GM13977 (cell line): Measurements from ENCODE around the gene ARHGAP19.

Experiments
- DNase-seq: peaks from one replicate; pipeline ENCODE4 v3.0.0; 2012; ENCODE audit warnings: low spot score
- CTCF ChIP-seq: IDR thresholded peaks from 2 replicates; pipeline ENCODE4 v1.5.1; 2012; ENCODE audit warnings: mild to moderate bottlenecking, control low read depth; ENCODE audit not compliant: insufficient read depth; ENCODE audit errors: extremely low read depth, missing control alignments
- in situ Hi-C: fragments of 300-500 bp; cut with MboI; formaldehyde crosslinking; loops from one replicate; pipeline ENCODE4 v1.12.0; 2022; ENCODE audit warnings: low sequenced_read_pairs, low pct_unique_long_range_greater_than_20kb, mixed read lengths, inconsistent platforms; ENCODE audit not compliant: unreplicated experiment

ARHGAP19 gene

GRCh38 chr10:97329766-97330165 lies 37.3 kb upstream of the ARHGAP19 start:
- no peak for DNase-seq
- in situ Hi-C loops: no loop called here
- no peak for TF ChIP-seq CTCF

GRCh38 chr10:97328646-97329453 lies 36.4 kb upstream of the ARHGAP19 start:
- TF ChIP-seq CTCF: no peak
- DNase-seq: peak; percentile 43
- in situ Hi-C loops: no loop called here

GRCh38 chr10:97327348-97328294 lies 35.2 kb upstream of the ARHGAP19 start:
- no peak for TF ChIP-seq CTCF
- no peak for DNase-seq
- in situ Hi-C loops: no loop called here

- in situ Hi-C loops: no loop called here
- DNase-seq: no peak
- TF ChIP-seq CTCF: no peak
These were observed 33.3 kb upstream of the ARHGAP19 start for GRCh38 chr10:97325754-97326153.

GRCh38 chr10:97323501-97323900 lies 31.1 kb upstream of the ARHGAP19 start:
- in situ Hi-C loops: no loop called here
- DNase-seq: no peak
- no peak for TF ChIP-seq CTCF

- DNase-seq: no peak
These were observed 29.4 kb upstream of the ARHGAP19 start for GRCh38 chr10:97321804-97322190.

More at GRCh38 chr10:97321804-97322190, 29.4 kb upstream of the ARHGAP19 start:
- TF ChIP-seq CTCF: no peak
- in situ Hi-C loops: no loop called here
